IPS DF 6.9 (cell line): ENCODE data around the gene ACADVL.

Source experiments
- DNase-seq: peaks from one replicate; pipeline ENCODE4 v3.0.0-alpha.2; 2013; ENCODE audit warnings: low read depth, low spot score
- H3K27ac ChIP-seq: one replicate; pipeline ENCODE4 v1.5.1; 2013; ENCODE audit warnings: low read length, control low read depth
- H3K27me3 ChIP-seq: 2 replicates; pipeline ENCODE4 v1.6.1; 2013; ENCODE audit warnings: mild to moderate bottlenecking, low read length; ENCODE audit not compliant: control insufficient read depth, insufficient read depth
- H3K36me3 ChIP-seq: 2 replicates; pipeline ENCODE4 v1.6.1; 2013; ENCODE audit warnings: low read length; ENCODE audit not compliant: control insufficient read depth, insufficient read depth
- H3K4me1 ChIP-seq: 2 replicates; pipeline ENCODE4 v1.6.1; 2013; ENCODE audit warnings: low read length; ENCODE audit not compliant: control insufficient read depth, insufficient read depth
- H3K4me3 ChIP-seq: 2 replicates; pipeline ENCODE4 v1.5.1; 2013; ENCODE audit warnings: mild to moderate bottlenecking, low read length
- H3K9me3 ChIP-seq: 2 replicates; pipeline ENCODE4 v1.6.1; 2013; ENCODE audit warnings: low read length, inconsistent platforms; ENCODE audit not compliant: control insufficient read depth, insufficient read depth
- WGBS: extraction: QIAGEN DNeasy Blood & Tissue Kit; methylation state at CpG from one replicate; pipeline ENCODE4 v1.1.7; 2013; ENCODE audit warnings: mixed read lengths, missing lambda C conversion rate; ENCODE audit not compliant: insufficient read length, insufficient coverage; 5-methylcytosine and 5-hydroxymethylcytosine counted together

The ACADVL gene

DNA sequence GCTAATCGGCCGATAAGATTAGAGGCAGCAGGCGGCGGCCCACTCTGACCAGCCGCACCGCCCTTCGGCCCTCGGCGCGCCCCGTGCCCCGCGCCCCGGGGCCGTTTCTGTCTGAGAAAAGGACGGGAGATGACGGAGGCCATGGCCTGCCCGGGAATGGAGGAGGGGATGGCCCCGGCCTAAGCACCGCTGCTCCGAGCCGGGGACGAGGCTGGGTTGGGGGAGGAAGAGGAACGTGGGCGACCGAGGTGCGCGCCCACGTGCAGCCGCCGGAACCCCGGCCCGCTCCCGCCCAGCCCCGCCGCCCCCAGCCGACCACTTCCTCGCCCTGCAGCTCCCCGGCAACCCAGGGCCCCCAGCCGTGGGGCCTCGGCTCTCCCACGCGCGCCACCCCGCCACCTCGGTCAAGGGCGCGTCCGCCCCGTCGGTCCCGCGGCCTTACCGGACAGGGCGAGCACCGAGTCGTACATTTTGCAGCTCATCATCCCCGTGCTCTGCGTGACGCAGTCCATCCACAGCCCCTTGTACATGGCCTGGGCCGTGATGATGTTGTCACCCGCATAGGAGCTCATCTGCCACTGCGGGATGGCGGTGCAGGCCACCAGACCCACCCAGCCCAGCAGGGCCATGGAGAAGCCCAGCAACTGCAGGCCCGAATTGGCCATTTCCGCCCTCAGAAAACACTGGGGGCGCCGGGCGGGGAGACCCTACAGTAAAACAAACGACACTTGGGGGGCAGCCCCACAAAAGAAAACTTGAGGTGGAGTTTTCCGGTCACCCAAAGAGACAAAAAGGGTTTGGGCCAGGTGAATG, 41.8 kb downstream of the ACADVL start:
- Histone ChIP-seq H3K36me3 (peaks cover 8% of the 10 kb centered on the region; the same call in 1 of the 2 replicates), H3K4me3 (peak overlapping the region; percentile 98), H3K4me1 (peaks cover 2% of the 10 kb centered on the region), H3K9me3 (no peaks in the 10 kb centered on the region), H3K27me3 (no peaks in the 10 kb centered on the region), H3K27ac (no peak overlapping the region)
- no CpG with 5 or more reads among the region's 71 CpGs for WGBS
- DNase-seq = no peak

DNA sequence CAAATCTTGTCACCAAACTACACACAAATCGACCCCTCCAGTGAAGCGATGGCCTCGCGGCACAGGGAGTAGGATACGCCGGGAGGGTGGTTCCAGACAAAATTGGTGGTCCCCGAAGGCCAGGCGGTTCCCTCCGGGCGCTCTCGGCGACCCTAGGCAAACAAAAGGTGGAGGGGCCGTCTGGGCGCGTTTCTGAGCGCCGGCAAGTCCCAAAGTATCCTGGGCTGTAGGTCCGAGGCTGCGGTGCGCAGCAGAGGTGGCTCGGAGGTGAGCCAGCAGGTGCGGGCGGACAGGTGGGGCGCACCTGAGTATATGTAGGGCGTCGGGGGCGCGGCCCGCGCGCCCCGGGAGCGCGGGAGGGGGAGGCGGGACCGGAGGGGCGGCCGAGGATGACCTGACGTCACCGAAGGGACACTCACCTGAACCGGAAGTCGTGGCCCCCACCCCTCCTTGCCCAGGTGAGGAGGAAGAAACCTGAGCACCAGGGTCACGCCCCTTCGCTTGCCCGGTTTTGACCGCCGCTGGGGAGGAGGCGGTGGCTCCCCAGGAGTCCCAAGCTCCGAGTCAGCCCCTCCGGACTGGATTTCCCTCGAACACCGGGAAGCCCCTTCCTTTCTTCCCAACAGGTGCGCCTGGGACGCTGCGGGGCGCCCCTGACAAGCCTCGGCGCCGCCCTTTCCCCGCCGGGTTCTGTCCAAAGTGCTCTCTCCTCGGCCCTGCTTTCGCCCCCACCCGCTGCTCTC, 42.6 kb downstream of the ACADVL start, which contains the start of gene CLDN7:
TSS of gene CLDN7 (minus strand) at position 287 of the 743 bp plus-strand sequence. CDS start 435 bp downstream, outside the sequence.
- no CpG with 5 or more reads among the region's 64 CpGs for WGBS

DNA sequence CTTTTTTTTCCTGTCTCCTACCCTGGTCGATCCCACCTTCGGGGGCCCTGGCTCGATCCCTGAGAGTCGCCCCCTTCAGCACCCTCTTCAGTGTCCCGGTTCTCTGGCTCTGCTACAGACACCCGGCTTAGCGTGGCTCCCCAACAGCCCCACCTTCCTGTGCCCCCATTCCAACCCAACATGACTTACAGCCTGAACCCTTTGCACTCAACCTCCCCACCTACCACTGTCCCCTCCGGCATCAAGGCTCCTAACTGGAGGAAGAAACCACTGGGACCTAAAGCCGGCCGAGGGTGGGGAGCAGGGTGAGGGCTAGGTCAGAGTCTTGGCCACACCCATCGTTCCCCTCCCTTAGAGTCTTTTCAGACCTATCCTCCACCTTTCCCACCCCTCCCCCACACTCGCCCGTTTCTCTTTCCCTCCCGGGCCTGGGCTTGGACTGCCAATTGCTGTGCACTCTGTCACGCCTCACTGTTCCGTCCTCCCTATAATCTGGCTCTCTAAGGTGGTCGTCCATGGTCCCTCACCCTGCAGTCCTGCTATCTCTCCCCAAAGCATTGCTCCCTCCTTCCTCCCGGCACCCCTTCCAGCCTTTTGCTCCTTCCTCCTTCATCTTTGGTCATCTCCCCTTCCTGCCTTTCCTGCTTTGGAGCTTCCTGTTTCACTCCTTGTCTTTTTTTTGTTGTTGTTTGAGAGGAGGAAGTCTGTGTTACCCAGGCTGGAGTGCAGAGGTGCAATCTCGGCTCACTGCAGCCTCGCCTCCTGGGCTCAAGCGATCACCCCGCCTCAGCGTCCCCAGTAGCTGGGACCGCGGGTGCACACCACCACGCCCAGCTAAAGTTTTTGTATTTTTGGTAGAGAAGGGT, 43.4 kb downstream of the ACADVL start:
- H3K4me1 ChIP-seq = peaks cover 2% of the 10 kb centered on the region
- H3K27me3 ChIP-seq = no peaks in the 10 kb centered on the region
- DNase-seq = no peak
- H3K4me3 ChIP-seq = peak overlapping the region; percentile 98; the same call in 1 of the 2 replicates
- H3K9me3 ChIP-seq = no peaks in the 10 kb centered on the region
- H3K36me3 ChIP-seq = peaks cover 8% of the 10 kb centered on the region; the same call in 1 of the 2 replicates
- no peak overlapping the region for H3K27ac ChIP-seq
- whole genome bisulfite sequencing = no CpG with 5 or more reads among the region's 26 CpGs

More for the DNA sequence above, 42.6 kb downstream of the ACADVL start, which contains the start of gene CLDN7:
- H3K9me3 ChIP-seq = no peaks in the 10 kb centered on the region
- H3K27ac ChIP-seq = no peak within 1 kb of the TSS
- H3K4me3 ChIP-seq = peak within 1 kb of the TSS; percentile 98
- peaks cover 8% of the 10 kb centered on the region; the same call in 1 of the 2 replicates for H3K36me3 ChIP-seq
- no peak for DNase-seq
- no peaks in the 10 kb centered on the region for H3K27me3 ChIP-seq
- H3K4me1 ChIP-seq = peaks cover 2% of the 10 kb centered on the region

DNA sequence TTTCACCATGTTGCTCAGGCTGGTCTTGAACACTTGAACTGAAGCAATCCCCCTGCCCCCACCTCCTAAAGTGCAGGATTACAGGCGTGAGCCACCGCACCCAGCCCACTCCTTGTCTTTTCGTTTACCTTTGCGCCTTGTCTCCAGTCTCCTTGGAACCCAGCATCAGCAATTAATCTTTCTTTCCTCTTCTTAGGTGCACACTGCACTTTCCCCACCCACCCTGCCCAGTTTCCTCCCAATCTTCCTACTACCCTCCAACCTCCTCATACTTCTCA, 44.0 kb downstream of the ACADVL start:
- H3K9me3 ChIP-seq = no peaks in the 10 kb centered on the region
- H3K27ac ChIP-seq = no peak overlapping the region
- no peak for DNase-seq
- H3K4me3 ChIP-seq = peak overlapping the region; percentile 98; the same call in 1 of the 2 replicates
- H3K36me3 ChIP-seq = peaks cover 7% of the 10 kb centered on the region; the same call in 1 of the 2 replicates
- no CpG with 5 or more reads among the region's 4 CpGs for WGBS
- H3K27me3 ChIP-seq = no peaks in the 10 kb centered on the region
- H3K4me1 ChIP-seq = peaks cover 2% of the 10 kb centered on the region

DNA sequence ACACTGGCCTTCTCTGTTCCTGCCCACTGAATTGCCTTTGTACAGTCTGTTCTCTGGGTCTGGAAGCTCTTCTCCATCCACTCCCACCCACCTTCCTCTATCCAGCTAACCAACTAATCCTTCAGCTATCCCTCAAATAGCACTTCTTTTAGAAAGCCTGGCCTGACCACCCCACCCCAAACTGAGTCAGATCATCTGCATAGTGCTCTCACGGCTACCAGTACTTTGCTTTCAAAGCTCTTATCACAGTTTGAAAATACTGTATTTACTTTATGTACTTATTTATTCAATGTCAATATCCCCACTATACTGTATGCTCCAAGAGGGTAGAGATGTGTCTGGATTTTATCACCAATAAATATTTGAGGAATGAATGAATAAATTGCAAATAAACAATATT, 47.0 kb downstream of the ACADVL start:
- no CpG with 5 or more reads among the region's 1 CpG for WGBS
- Histone ChIP-seq H3K27ac (no peak overlapping the region), H3K27me3 (no peaks in the 10 kb centered on the region), H3K4me1 (peaks cover 2% of the 10 kb centered on the region; the same call in 1 of the 2 replicates), H3K36me3 (no peaks in the 10 kb centered on the region), H3K4me3 (no peak overlapping the region), H3K9me3 (no peaks in the 10 kb centered on the region)
- no peak for DNase-seq
